Subcutaneous abdominal adipose tissue (tissue), 5 donors: Measurements from ENCODE around the gene FOXB2.
A peak's percentile ranks its signal among the peaks of the same experiment; 100 is the strongest.

ENCODE experiments used
- H3K27ac ChIP-seq: one replicate; pipeline ENCODE4 v1.7.0; 2013; ENCODE audit warnings: low read depth, mild to moderate bottlenecking, inconsistent platforms, low read length, moderate library complexity
- H3K27me3 ChIP-seq, 5 donors: one replicate each; pipeline ENCODE4 v1.7.0; 2013; ENCODE audit warnings: low read length in 5 of 5, inconsistent platforms in 1 of 5; ENCODE audit not compliant: control insufficient read depth in 5 of 5, insufficient read depth in 4 of 5
- H3K36me3 ChIP-seq, 5 donors: one replicate each; pipeline ENCODE4 v1.7.0; 2013; ENCODE audit warnings: low read length in 5 of 5; ENCODE audit not compliant: control insufficient read depth in 5 of 5, insufficient read depth in 5 of 5
- H3K4me1 ChIP-seq, 5 donors: one replicate each; pipeline ENCODE4 v1.7.0; 2013; ENCODE audit warnings: low read length in 5 of 5, mild to moderate bottlenecking in 3 of 5, moderate library complexity in 1 of 5; ENCODE audit not compliant: control insufficient read depth in 5 of 5, insufficient read depth in 5 of 5
- H3K4me3 ChIP-seq, 5 donors: one replicate each; pipeline ENCODE4 v1.7.0; 2013; ENCODE audit warnings: low read length in 5 of 5, low read depth in 1 of 5
- H3K9ac ChIP-seq, 5 donors: one replicate each; pipeline ENCODE4 v1.7.0; 2013; ENCODE audit warnings: low read length in 5 of 5, mild to moderate bottlenecking in 4 of 5, moderate library complexity in 3 of 5
- H3K9me3 ChIP-seq, 5 donors: one replicate each; pipeline ENCODE4 v1.7.0; 2013; ENCODE audit warnings: low read length in 5 of 5; ENCODE audit not compliant: control insufficient read depth in 5 of 5
- donor health status: healthy.
- donor health status: healthy.
- donor health status: healthy.
- donor health status: healthy.
- donor health status: healthy.

FOXB2 gene

DNA sequence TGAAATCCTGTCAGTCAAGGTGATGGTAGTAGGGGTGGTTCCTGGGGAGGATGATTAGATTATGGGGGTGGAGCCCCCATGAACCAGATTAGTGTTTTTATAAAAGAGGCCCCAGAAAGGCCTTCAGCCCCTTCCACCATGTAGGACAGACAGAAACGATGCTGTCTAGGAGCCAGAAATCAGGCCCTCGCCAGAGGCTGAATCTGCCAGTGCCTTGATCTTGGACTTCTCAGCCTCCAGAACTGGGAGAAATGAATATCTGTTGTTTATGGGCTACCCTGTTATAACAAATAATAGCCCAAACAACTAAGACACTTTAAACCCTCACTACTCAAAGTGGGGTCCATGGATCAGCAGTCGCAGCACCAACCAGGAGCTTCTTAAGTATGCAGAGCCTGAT, 20.2 kb upstream of the FOXB2 start:
- Histone ChIP-seq H3K4me3 (no peak overlapping the region), H3K4me1 (no peaks in the 10 kb centered on the region), H3K9me3 (peaks cover 0 to 5% (median 0%) of the 10 kb centered on the region in 5 donors), H3K9ac (no peak overlapping the region), H3K27me3 (peaks cover 0 to 9% (median 5%) of the 10 kb centered on the region in 5 donors), H3K27ac (no peak overlapping the region), H3K36me3 (no peaks in the 10 kb centered on the region)

GRCh38 chr9:77000330-77000729, 19.1 kb upstream of the FOXB2 start:
- Histone ChIP-seq H3K9me3 (peaks cover 2 to 6% (median 3%) of the 10 kb centered on the region in 5 donors), H3K27me3 (peaks cover 0 to 9% (median 5%) of the 10 kb centered on the region in 5 donors), H3K4me1 (no peaks in the 10 kb centered on the region), H3K27ac (no peak overlapping the region), H3K9ac (no peak overlapping the region), H3K36me3 (no peaks in the 10 kb centered on the region), H3K4me3 (no peak overlapping the region)

- H3K4me1 ChIP-seq = no peaks in the 10 kb centered on the region
- peaks cover 0 to 9% (median 6%) of the 10 kb centered on the region in 5 donors for H3K27me3 ChIP-seq
- H3K9ac ChIP-seq = no peak overlapping the region
- no peak overlapping the region for H3K4me3 ChIP-seq
- H3K36me3 ChIP-seq = no peaks in the 10 kb centered on the region
- H3K9me3 ChIP-seq = peaks cover 3 to 8% (median 5%) of the 10 kb centered on the region in 5 donors
- H3K27ac ChIP-seq = no peak overlapping the region
Measured at GRCh38 chr9:77003366-77003765, 16.1 kb upstream of the FOXB2 start.

DNA sequence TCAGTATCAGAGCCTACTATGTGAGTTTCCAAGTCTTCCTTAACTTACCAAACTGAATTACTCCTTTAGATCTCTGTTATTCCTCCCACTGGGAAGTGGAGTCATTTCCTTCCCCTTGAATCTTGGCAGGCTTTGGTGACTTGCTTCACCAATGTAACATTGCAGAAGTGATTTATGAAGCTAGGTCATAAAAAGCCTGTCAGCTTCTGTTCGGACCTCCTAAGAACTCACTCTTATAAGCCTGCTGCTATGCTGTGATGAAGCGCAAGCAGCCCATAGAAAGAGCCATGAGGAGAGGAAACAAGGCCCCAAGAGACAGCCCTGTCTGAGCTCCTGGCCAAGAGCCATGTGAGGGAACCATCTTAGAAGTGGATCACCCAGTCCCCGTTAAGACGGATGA, 14.2 kb upstream of the FOXB2 start:
- Histone ChIP-seq H3K27ac (no peak overlapping the region), H3K9me3 (peaks cover 0 to 5% (median 4%) of the 10 kb centered on the region in 5 donors), H3K4me3 (no peak overlapping the region), H3K36me3 (no peaks in the 10 kb centered on the region), H3K9ac (no peak overlapping the region), H3K4me1 (no peaks in the 10 kb centered on the region), H3K27me3 (peaks cover 1 to 12% (median 8%) of the 10 kb centered on the region in 5 donors)

DNA sequence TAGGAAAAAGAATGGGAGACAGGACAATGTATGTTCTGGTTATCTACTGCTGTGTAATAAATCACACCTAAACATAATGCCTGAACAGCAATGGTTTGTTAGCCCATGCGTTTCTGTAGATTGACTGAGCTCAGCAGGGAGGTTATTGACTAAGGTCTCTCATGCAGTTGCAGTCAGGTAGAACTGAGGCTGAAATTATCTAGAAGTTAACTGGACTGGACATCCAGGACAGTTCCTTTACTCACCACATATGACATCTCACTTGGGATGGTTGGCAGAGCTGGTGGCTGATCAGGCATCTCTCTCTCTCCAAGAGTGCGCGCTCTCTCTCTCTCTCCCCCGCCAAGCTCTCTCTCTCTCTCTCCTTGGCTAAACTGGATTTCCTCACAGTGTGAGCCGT, 8.9 kb upstream of the FOXB2 start:
- H3K9ac ChIP-seq = no peak overlapping the region
- peaks cover 0 to 25% (median 21%) of the 10 kb centered on the region in 5 donors for H3K4me1 ChIP-seq
- H3K36me3 ChIP-seq = no peaks in the 10 kb centered on the region
- no peak overlapping the region for H3K4me3 ChIP-seq
- H3K27me3 ChIP-seq = peaks cover 36 to 60% (median 48%) of the 10 kb centered on the region in 5 donors
- peaks cover 0 to under 1% (median under 1%) of the 10 kb centered on the region in 5 donors for H3K9me3 ChIP-seq
- no peak overlapping the region for H3K27ac ChIP-seq

DNA sequence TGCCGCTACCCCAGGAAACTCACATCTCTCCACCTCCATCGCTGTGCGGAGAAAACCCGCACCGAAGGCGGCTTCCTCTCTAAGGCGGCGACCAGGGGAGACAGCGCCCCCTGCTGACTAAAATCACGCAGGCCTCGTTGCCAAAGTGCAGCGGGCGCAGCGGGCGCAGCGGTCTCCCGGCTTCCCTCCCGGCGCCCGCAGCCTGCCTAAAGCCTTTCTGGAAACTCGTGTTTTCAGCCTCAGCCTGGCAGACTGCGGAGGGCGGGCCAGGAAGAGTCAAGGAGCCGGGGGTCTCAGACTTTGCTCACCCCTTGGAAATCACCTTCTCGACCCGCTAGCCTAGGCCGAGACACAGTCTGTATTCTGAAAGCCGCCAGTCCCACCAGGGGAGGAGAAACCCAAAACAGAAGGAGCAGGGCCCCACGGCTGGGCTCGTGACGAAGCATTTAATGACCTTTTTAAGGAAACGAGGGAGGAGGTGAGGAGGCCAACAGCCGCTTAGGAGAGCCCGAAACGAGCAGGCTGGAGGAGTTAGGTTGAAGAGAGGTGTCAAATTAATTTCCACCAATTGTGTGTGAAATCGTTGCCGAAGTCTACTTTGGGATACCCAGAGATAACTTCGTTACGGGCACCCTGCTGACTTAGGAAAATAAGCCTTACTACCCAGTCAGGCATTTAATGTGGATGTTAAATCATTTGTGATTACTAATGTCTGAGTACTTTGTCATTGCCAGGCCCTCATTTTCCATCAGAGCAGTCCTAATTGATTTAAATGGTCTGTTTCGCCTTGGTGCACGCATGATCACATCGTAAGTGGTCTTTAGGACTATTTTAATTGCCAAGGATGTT, 7.3 kb upstream of the FOXB2 start:
- peak overlapping the region in 4 of 5 donors; percentile 11 to 39 (median 16) for H3K4me3 ChIP-seq
- H3K27me3 ChIP-seq = peaks cover 48 to 76% (median 64%) of the 10 kb centered on the region in 5 donors

GRCh38 chr9:77013206-77013931, 6.1 kb upstream of the FOXB2 start:
- H3K9me3 ChIP-seq = no peaks in the 10 kb centered on the region
- no peak overlapping the region for H3K4me3 ChIP-seq
- peaks cover 59 to 87% (median 74%) of the 10 kb centered on the region in 5 donors for H3K27me3 ChIP-seq
- no peak overlapping the region for H3K27ac ChIP-seq
- no peaks in the 10 kb centered on the region for H3K36me3 ChIP-seq
- no peak overlapping the region for H3K9ac ChIP-seq
- peaks cover 0 to 40% (median 32%) of the 10 kb centered on the region in 5 donors for H3K4me1 ChIP-seq

More for the DNA sequence above, 7.3 kb upstream of the FOXB2 start:
- Histone ChIP-seq H3K9ac (no peak overlapping the region), H3K36me3 (no peaks in the 10 kb centered on the region), H3K4me1 (peaks cover 0 to 35% (median 29%) of the 10 kb centered on the region in 5 donors), H3K27ac (no peak overlapping the region), H3K9me3 (no peaks in the 10 kb centered on the region)

DNA sequence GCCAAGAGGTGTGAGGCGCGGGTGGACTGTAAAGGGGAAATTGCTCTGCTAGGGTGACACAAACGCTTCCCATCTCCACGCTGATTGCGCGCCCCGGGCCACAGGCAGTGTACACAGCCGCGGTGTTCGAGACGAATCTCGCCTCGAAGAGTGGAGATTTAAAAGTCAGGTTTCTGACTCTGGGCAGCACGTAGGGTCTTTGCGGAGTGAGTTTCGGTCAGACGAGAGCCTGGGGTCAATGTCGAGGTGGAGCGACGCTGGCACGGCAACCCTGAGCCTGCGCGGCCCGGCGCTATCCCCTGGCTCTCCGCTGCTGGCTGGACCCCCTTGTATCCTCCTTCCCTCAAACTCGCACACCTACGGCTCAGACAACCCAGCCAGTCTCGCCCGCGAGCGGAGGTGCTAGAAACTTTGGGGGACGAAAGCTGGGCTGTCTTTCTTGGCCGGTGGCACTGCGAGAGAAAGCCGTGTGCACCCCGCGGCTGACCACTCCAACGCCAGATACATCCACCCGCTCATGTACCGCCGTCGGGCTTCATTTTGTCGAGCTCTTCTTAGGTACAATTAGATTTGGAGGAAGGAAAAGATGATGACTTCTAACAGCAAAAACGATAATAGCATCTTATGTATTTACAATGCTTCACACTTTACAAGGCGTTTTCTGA, 5.4 kb upstream of the FOXB2 start:
- Histone ChIP-seq H3K4me1 (peaks cover 0 to 47% (median 39%) of the 10 kb centered on the region in 5 donors), H3K4me3 (no peak overlapping the region), H3K27ac (no peak overlapping the region), H3K36me3 (no peaks in the 10 kb centered on the region), H3K27me3 (peaks cover 65 to 88% (median 79%) of the 10 kb centered on the region in 5 donors), H3K9me3 (no peaks in the 10 kb centered on the region), H3K9ac (no peak overlapping the region)

DNA sequence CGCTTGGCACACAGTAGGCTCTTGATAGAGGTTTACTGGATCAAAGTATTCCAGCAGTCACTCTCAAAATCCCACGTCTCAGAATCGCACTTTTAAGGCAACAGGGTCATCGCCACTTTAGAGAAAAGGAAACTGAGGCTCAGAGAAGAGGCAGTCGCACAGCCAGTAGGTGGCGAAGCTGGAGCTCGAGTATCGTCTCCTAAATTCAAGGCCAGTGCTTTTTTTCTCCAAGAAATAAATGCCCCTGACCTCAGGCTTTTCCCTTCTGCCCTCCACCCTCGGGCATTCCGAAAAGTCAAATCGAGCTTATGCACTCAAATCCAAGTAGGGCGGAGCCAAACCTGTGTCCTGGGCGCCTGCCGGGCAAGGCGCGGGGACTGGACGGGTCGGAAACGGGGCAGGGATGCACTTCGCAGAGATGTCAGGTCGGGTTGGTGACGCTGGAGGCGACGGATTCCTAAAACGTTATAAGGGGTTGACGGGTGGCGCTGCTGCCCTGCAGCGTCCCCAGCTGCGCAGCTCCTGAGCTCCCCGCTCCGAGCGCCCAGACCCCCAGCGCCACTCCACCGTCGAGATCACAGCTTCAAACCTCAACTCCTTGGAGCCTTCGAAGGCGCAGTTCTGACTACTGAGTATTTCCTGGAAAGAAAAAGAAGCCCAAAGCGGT, 4.7 kb upstream of the FOXB2 start:
- H3K9me3 ChIP-seq = no peaks in the 10 kb centered on the region
- H3K27ac ChIP-seq = no peak overlapping the region
- no peak overlapping the region for H3K4me3 ChIP-seq
- peaks cover 0 to 53% (median 42%) of the 10 kb centered on the region in 5 donors for H3K4me1 ChIP-seq
- peaks cover 67 to 94% (median 86%) of the 10 kb centered on the region in 5 donors for H3K27me3 ChIP-seq
- no peak overlapping the region for H3K9ac ChIP-seq
- H3K36me3 ChIP-seq = no peaks in the 10 kb centered on the region
